ENCODE results near the gene KRT81.
"Not testable (repeated sequence)": the region's sequence is repeated elsewhere in the genome, so short reads cannot be mapped to it uniquely, and the experiment has no call there.

KRT81 gene

GRCh38 chr12:52274521-52275120 is 16.7 kb downstream of the KRT81 start, which contains the start of gene KRT86:
Gene KRT86 (plus strand): TSS chr12:52274645. CDS start chr12:52301917, 27,272 bp downstream.
- no peak for DNase-seq (ENCODE audit: low read depth in 2 of 2)

- no peak for DNase-seq (ENCODE audit: low read depth in 2 of 2)
These were observed 20.2 kb downstream of the KRT81 start for GRCh38 chr12:52271158-52271557.

- DNase-seq (ENCODE audit: low read depth in 2 of 2), result no peak
These were observed 20.7 kb downstream of the KRT81 start for GRCh38 chr12:52270541-52271070.

- DNase-seq (ENCODE audit: low read depth in 2 of 2), result no peak
These were observed 23.1 kb downstream of the KRT81 start for GRCh38 chr12:52268212-52268611.

- DNase-seq (ENCODE audit: low read depth in 2 of 2), result no peak
These were observed 23.6 kb downstream of the KRT81 start for GRCh38 chr12:52267699-52268098.

GRCh38 chr12:52267266-52267665 is 24.1 kb downstream of the KRT81 start:
- no peak for DNase-seq (ENCODE audit: low read depth in 2 of 2)

GRCh38 chr12:52266514-52266913 is 24.8 kb downstream of the KRT81 start:
- no peak for DNase-seq (ENCODE audit: low read depth in 2 of 2)

GRCh38 chr12:52264435-52264825 is 26.9 kb downstream of the KRT81 start:
- DNase-seq (ENCODE audit: low read depth in 2 of 2), result no peak

GRCh38 chr12:52263761-52264434 is 27.4 kb downstream of the KRT81 start:
- DNase-seq (ENCODE audit: low read depth in 2 of 2), result no peak

GRCh38 chr12:52262286-52262685 is 29.0 kb downstream of the KRT81 start:
- no peak for DNase-seq (ENCODE audit: low read depth in 2 of 2)

GRCh38 chr12:52261208-52261484 is 30.2 kb downstream of the KRT81 start:
- DNase-seq (ENCODE audit: low read depth in 2 of 2), result no peak

GRCh38 chr12:52260361-52261207 is 30.8 kb downstream of the KRT81 start:
- no peak for DNase-seq (ENCODE audit: low read depth in 2 of 2)

GRCh38 chr12:52259657-52260243 is 31.6 kb downstream of the KRT81 start:
- no peak for DNase-seq (ENCODE audit: low read depth in 2 of 2)

GRCh38 chr12:52258335-52258901 is 32.9 kb downstream of the KRT81 start:
- no peak for DNase-seq (ENCODE audit: low read depth in 2 of 2)

- DNase-seq (ENCODE audit: low read depth in 2 of 2), result not testable (repeated sequence)
These were observed 33.4 kb downstream of the KRT81 start for GRCh38 chr12:52257922-52258321.

GRCh38 chr12:52257074-52257551 is 34.2 kb downstream of the KRT81 start:
- no peak for DNase-seq (ENCODE audit: low read depth in 2 of 2)

GRCh38 chr12:52256584-52256935 is 34.8 kb downstream of the KRT81 start:
- no peak for DNase-seq (ENCODE audit: low read depth in 2 of 2)

GRCh38 chr12:52255926-52256583 is 35.3 kb downstream of the KRT81 start:
- no peak for DNase-seq (ENCODE audit: low read depth in 2 of 2)

- DNase-seq (ENCODE audit: low read depth in 2 of 2), result no peak
These were observed 36.2 kb downstream of the KRT81 start for GRCh38 chr12:52254965-52255751.

- no peak for DNase-seq (ENCODE audit: low read depth in 2 of 2)
These were observed 37.0 kb downstream of the KRT81 start for GRCh38 chr12:52254180-52254964.
